ENCODE results near the gene TMPRSS3. TPM values are rescaled to one million over a fixed set of nuclear protein-coding genes. Genes with fewer than 3 reads are reported as not detected.

TMPRSS3 gene
- total RNA-seq, 1 donor from 2014 or later: not detected

GRCh38 chr21:42340187-42341050 lies 55.4 kb downstream of the TMPRSS3 start:
- no peak for DNase-seq (ENCODE audit: low read depth, low spot score)
- H3K4me3 Mint-ChIP-seq: no peak overlapping the region
- no peak overlapping the region for H3K27ac Mint-ChIP-seq (ENCODE audit: unreplicated experiment)
- peaks cover 30% of the 10 kb centered on the region for H3K4me1 Mint-ChIP-seq
- no peaks in the 10 kb centered on the region for H3K27me3 Mint-ChIP-seq (ENCODE audit: low read depth)
- peaks cover 4% of the 10 kb centered on the region for H3K9me3 Mint-ChIP-seq
- H3K36me3 Mint-ChIP-seq (ENCODE audit: low read depth): no peaks in the 10 kb centered on the region
- no peak for TF ChIP-seq CTCF (conservative IDR thresholded peaks at IDR 0.05)

GRCh38 chr21:42338729-42339715 lies 56.8 kb downstream of the TMPRSS3 start:
- no peak overlapping the region for H3K4me3 Mint-ChIP-seq
- peaks cover 4% of the 10 kb centered on the region for H3K9me3 Mint-ChIP-seq
- H3K4me1 Mint-ChIP-seq: peaks cover 17% of the 10 kb centered on the region
- no peak for DNase-seq (ENCODE audit: low read depth, low spot score)
- H3K27me3 Mint-ChIP-seq (ENCODE audit: low read depth): no peaks in the 10 kb centered on the region
- H3K27ac Mint-ChIP-seq (ENCODE audit: unreplicated experiment): no peak overlapping the region
- H3K36me3 Mint-ChIP-seq (ENCODE audit: low read depth): no peaks in the 10 kb centered on the region
- TF ChIP-seq CTCF (conservative IDR thresholded peaks at IDR 0.05): no peak

- peak; percentile 65 for DNase-seq (ENCODE audit: low read depth, low spot score)
- Mint-ChIP-seq H3K27me3 (ENCODE audit: low read depth) (no peaks in the 10 kb centered on the region), H3K4me3 (no peak overlapping the region), H3K27ac (ENCODE audit: unreplicated experiment) (no peak overlapping the region), H3K4me1 (peaks cover 17% of the 10 kb centered on the region), H3K36me3 (ENCODE audit: low read depth) (no peaks in the 10 kb centered on the region), H3K9me3 (peaks cover 4% of the 10 kb centered on the region)
- TF ChIP-seq CTCF (conservative IDR thresholded peaks at IDR 0.05): peak; percentile 69
Measured at GRCh38 chr21:42337830-42338728, 57.8 kb downstream of the TMPRSS3 start.

GRCh38 chr21:42337276-42337675 lies 58.6 kb downstream of the TMPRSS3 start:
- peaks cover 4% of the 10 kb centered on the region for H3K9me3 Mint-ChIP-seq
- H3K36me3 Mint-ChIP-seq (ENCODE audit: low read depth): no peaks in the 10 kb centered on the region
- DNase-seq (ENCODE audit: low read depth, low spot score): no peak
- no peak overlapping the region for H3K27ac Mint-ChIP-seq (ENCODE audit: unreplicated experiment)
- no peak overlapping the region for H3K4me3 Mint-ChIP-seq
- no peak for TF ChIP-seq CTCF (conservative IDR thresholded peaks at IDR 0.05)
- H3K27me3 Mint-ChIP-seq (ENCODE audit: low read depth): no peaks in the 10 kb centered on the region
- peaks cover 17% of the 10 kb centered on the region for H3K4me1 Mint-ChIP-seq

- no peak for TF ChIP-seq CTCF (conservative IDR thresholded peaks at IDR 0.05)
- Mint-ChIP-seq H3K27me3 (ENCODE audit: low read depth) (peaks cover 5% of the 10 kb centered on the region), H3K4me1 (peaks cover 17% of the 10 kb centered on the region), H3K4me3 (no peak overlapping the region), H3K27ac (ENCODE audit: unreplicated experiment) (no peak overlapping the region), H3K36me3 (ENCODE audit: low read depth) (no peaks in the 10 kb centered on the region), H3K9me3 (peaks cover 7% of the 10 kb centered on the region)
- no peak for DNase-seq (ENCODE audit: low read depth, low spot score)
Measured at GRCh38 chr21:42336054-42336453, 59.8 kb downstream of the TMPRSS3 start.

Data from neural crest cell (in vitro differentiated cells).